ENCODE data around the gene ARL15. TPM values are rescaled to one million over a fixed set of nuclear protein-coding genes. Genes with fewer than 3 reads are reported as not detected.

Gene ARL15
- total and polyA plus RNA-seq, 2 of the 8 experiments (the other 6 are each of a cell fraction or from before 2014, with no cell fraction given): 9.9 to 21.2 TPM

DNA sequence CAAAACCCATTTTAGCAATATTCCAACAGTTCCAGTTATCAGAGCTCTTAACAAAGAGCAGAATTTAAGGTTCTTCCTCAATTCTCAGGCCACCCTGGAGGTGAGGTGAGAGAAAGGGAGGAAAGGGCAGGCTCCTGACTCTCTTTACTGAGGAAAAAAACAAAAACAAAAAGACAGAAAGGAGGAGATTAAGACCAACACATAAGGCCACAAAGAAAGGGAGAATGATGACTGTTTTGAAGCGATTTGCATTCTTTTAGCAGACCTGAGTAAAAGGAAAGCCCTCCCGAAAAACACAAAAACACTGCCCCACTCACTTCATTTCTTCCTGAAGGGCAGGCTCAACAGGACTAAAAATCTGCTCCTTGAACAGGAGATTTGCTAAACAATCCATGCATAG, 300.5 kb downstream of the ARL15 start:
- H3K14ac ChIP-seq (ENCODE audit: insufficient read length): no peak overlapping the region
- TF ChIP-seq SP1 (IDR thresholded peaks at IDR 0.05; ENCODE audit: low read depth, low read length) (0 out of 2 replicates have a peak, but pooled peaks have one; percentile 6), RAD21 (IDR thresholded peaks at IDR 0.05 in 1 of 2, conservative IDR thresholded peaks at IDR 0.05 in 1 of 2; ENCODE audit: low read depth in 2 of 2, low read length in 2 of 2) (no peak), NANOG (IDR thresholded peaks at IDR 0.05; ENCODE audit: insufficient read depth, low read depth, low read length, poor library complexity, severe bottlenecking) (no peak), MAFK (IDR thresholded peaks at IDR 0.05; ENCODE audit: low read depth, low read length) (no peak), CBX8 (IDR thresholded peaks at IDR 0.05; ENCODE audit: borderline replicate concordance, low read depth, low read length) (no peak), EP300 (IDR thresholded peaks at IDR 0.05; ENCODE audit: borderline replicate concordance in 1 of 2, low read depth in 2 of 2, low read length in 2 of 2) (no peak), JUN (IDR thresholded peaks at IDR 0.05; ENCODE audit: low read depth, low read length) (no peak)
- no peak overlapping the region for H4K8ac ChIP-seq (ENCODE audit: extremely low read depth, insufficient read depth, low read length)
- H3K79me2 ChIP-seq (ENCODE audit: control insufficient read depth in 1 of 2, insufficient read depth in 2 of 2, low read length in 2 of 2): no peaks in the 10 kb centered on the region
- H3K4me1 ChIP-seq (replicated peaks in 1 of 4; ENCODE audit: control insufficient read depth in 3 of 4, insufficient read depth in 4 of 4, low read length in 3 of 4): peaks cover 2 to 24% (median 10%) of the 10 kb centered on the region in 4 experiments; a peak in 4 of 7 replicates
- no peak overlapping the region for H2AK5ac ChIP-seq (ENCODE audit: low read depth, low read length)
- CTCF ChIA-PET (ENCODE audit: partially characterized antibody): interaction anchor here (1.0 to 2.0 kb wide), 3 partner anchors 219 to 480 kb away, joined by 3 to 4 read pairs (median 3); no protein-coding TSS in a partner anchor
- FAIRE-seq: peak; percentile 81
- H3K27me3 ChIP-seq (replicated peaks in 1 of 4; ENCODE audit: control insufficient read depth in 3 of 4, extremely low read depth in 1 of 4, insufficient read depth in 3 of 4, low read length in 3 of 4): no peaks in the 10 kb centered on the region
- H3K4me2 ChIP-seq (ENCODE audit: insufficient read depth in 1 of 2, low read depth in 2 of 2, low read length in 2 of 2): peak overlapping the region in 1 of 2 experiments; percentile 37; a peak in 2 of 4 replicates
- H3K23ac ChIP-seq (ENCODE audit: insufficient read length): no peak overlapping the region
- POLR2A ChIA-PET (ENCODE audit: partially characterized antibody): no interaction called here
- 13% methylated on average over 2 of the region's 2 CpGs; no CpG with 5 or more reads in 1 of the 2 experiments for WGBS, 2 experiments (ENCODE audit: extremely low coverage in 1 of 2, insufficient coverage in 1 of 2, insufficient read length in 1 of 2, insufficient replicate concordance in 2 of 2, low coverage in 1 of 2, low lambda C conversion rate in 2 of 2, missing lambda C conversion rate in 1 of 2)
- peak overlapping the region; percentile 68 for H3K18ac ChIP-seq (ENCODE audit: extremely low read depth, low read length)
- H3K56ac ChIP-seq (replicated peaks; ENCODE audit: insufficient read length, low read depth, low read length): peak overlapping the region; percentile 23
- peak overlapping the region in 1 of 4 experiments; percentile 29; a peak in 2 of 7 replicates for H3K9ac ChIP-seq (replicated peaks in 1 of 4; ENCODE audit: extremely low read depth in 1 of 4, low read depth in 3 of 4, low read length in 3 of 4)
- no peak overlapping the region for H3K4ac ChIP-seq (replicated peaks; ENCODE audit: insufficient read length, low read depth, low read length)
- H2BK20ac ChIP-seq (ENCODE audit: low read length): no peak overlapping the region
- H3K79me1 ChIP-seq (ENCODE audit: low read depth, low read length): no peaks in the 10 kb centered on the region
- H3K27ac ChIP-seq (ENCODE audit: low read depth, low read length): peak overlapping the region; percentile 40
- H2BK5ac ChIP-seq (ENCODE audit: low read depth, low read length): peak overlapping the region; percentile 29; the same call in 1 of the 2 replicates
- peak overlapping the region; percentile 87 for H2BK120ac ChIP-seq (replicated peaks; ENCODE audit: low read depth, low read length)
- peaks cover 0 to 4% of the 10 kb centered on the region in 2 experiments; a peak in 1 of 4 replicates for H3K9me3 ChIP-seq (ENCODE audit: insufficient read depth in 2 of 2, low read depth in 1 of 2, low read length in 1 of 2)
- no peak overlapping the region for H2BK15ac ChIP-seq (ENCODE audit: low read length)
- no peaks in the 10 kb centered on the region for H3K23me2 ChIP-seq (ENCODE audit: low read depth, low read length)
- H4K20me1 ChIP-seq (replicated peaks in 1 of 2; ENCODE audit: control insufficient read depth in 1 of 2, insufficient read depth in 2 of 2, low read length in 2 of 2): no peaks in the 10 kb centered on the region
- H3K4me3 ChIP-seq (ENCODE audit: extremely low read depth in 1 of 4, insufficient read depth in 2 of 4, low read depth in 3 of 4, low read length in 4 of 4): 0 out of 8 replicates have a peak overlapping the region, but pooled peaks of 1 of the 4 experiments have one; percentile 3
- peak overlapping the region; percentile 71 for H4K91ac ChIP-seq (replicated peaks; ENCODE audit: insufficient read length, low read length)
- peak overlapping the region; percentile 7; the same call in 1 of the 2 replicates for H2BK12ac ChIP-seq (ENCODE audit: low read depth, low read length)
- H4K5ac ChIP-seq (ENCODE audit: insufficient read length, low read depth, low read length): peak overlapping the region; percentile 91
- DNase-seq (ENCODE audit: low read depth in 1 of 2, low spot score in 2 of 2): no peak
- no peak overlapping the region for H2AFZ ChIP-seq (ENCODE audit: low read length)
- H3K36me3 ChIP-seq (ENCODE audit: control insufficient read depth in 2 of 4, insufficient read depth in 4 of 4, low read length in 3 of 4): no peaks in the 10 kb centered on the region

Data from H1 (cell line).